Endothelial cell of umbilical vein (primary cell): ENCODE results near the gene TARDBP. TPM values are rescaled to one million over a fixed set of nuclear protein-coding genes. Genes with fewer than 3 reads are reported as not detected.
"Not testable (repeated sequence)": the region's sequence is repeated elsewhere in the genome, so short reads cannot be mapped to it uniquely, and the experiment has no call there.

Source experiments
- BruUV-seq: library from RNA; stranded (reverse); fragments of 400-500 nt; replicated peaks from 2 replicates; lab custom pipeline; 2021; lab: Mats Ljungman, UMichigan
- CTCF ChIA-PET: fragments of 300-600, 350-600 bp; sonication (Branson Sonifier 250); formaldehyde crosslinking; loops from one replicate; lab custom pipeline; 2021; ENCODE audit warnings: antibody characterized with exemption, inconsistent platforms; lab: Charles Lee
- POLR2A ChIA-PET: fragments of 300-600, 350-600 bp; sonication (Branson Sonifier 250); formaldehyde crosslinking; loops from one replicate; lab custom pipeline; 2021; ENCODE audit warnings: antibody characterized with exemption, inconsistent platforms; lab: Charles Lee
- DNase-seq: peaks from one replicate; pipeline ENCODE4 v3.0.0-alpha.2; 2011; ENCODE audit warnings: low read depth, low spot score
- FAIRE-seq: peaks from 2 replicates; lab custom pipeline; 2011; peaks lifted over from hg19 to GRCh38; lab: Jason Lieb, UNC
- H2AFZ ChIP-seq: 2 replicates; pipeline ENCODE4 v1.6.0; 2012; ENCODE audit warnings: low read depth, low read length, control low read depth, inconsistent platforms
- H3K27ac ChIP-seq: 2 replicates; pipeline ENCODE4 v1.5.1; 2011; ENCODE audit warnings: low read depth, mild to moderate bottlenecking, control low read depth, low read length, moderate library complexity; ENCODE audit not compliant: insufficient read depth
- H3K27me3 ChIP-seq, 2 experiments: 2 replicates each; pipeline versions ENCODE4 v1.6.0 to v1.6.1; 2011; ENCODE audit warnings: low read length in 2 of 2, mixed read lengths in 1 of 2; ENCODE audit not compliant: control insufficient read depth in 2 of 2, insufficient read depth in 2 of 2
- H3K36me3 ChIP-seq, 2 experiments: 2 replicates in 1 of 2; 3 replicates in 1 of 2; pipeline ENCODE4 v1.5.1; 2011; ENCODE audit warnings: low read length in 2 of 2, mild to moderate bottlenecking in 1 of 2, moderate library complexity in 1 of 2; ENCODE audit not compliant: control insufficient read depth in 2 of 2, insufficient read depth in 2 of 2; ENCODE audit errors: extremely low read depth in 1 of 2
- H3K4me1 ChIP-seq: 3 replicates; pipeline ENCODE4 v1.5.1; 2011; ENCODE audit warnings: mild to moderate bottlenecking, low read length; ENCODE audit not compliant: control insufficient read depth, insufficient read depth; ENCODE audit errors: extremely low read depth
- H3K4me2 ChIP-seq: 2 replicates; pipeline ENCODE4 v1.6.1; 2011; ENCODE audit warnings: low read length, control low read depth, mixed read lengths; ENCODE audit not compliant: insufficient read depth
- H3K4me3 ChIP-seq, 3 experiments: fragments of 200-600 bp in 1 of 3; sonication (generic), shearing (Covaris generic) in 1 of 3; replicated peaks in 1 of 3; 2 replicates each; pipeline ENCODE4 v1.5.1; 2011 to 2016; ENCODE audit warnings: control low read depth in 3 of 3, low read length in 3 of 3, mild to moderate bottlenecking in 2 of 3, inconsistent platforms in 1 of 3, low read depth in 1 of 3, moderate library complexity in 1 of 3; ENCODE audit not compliant: insufficient read depth in 1 of 3
- H3K79me2 ChIP-seq: 2 replicates; pipeline ENCODE4 v1.6.0; 2012; ENCODE audit warnings: low read length, inconsistent platforms; ENCODE audit not compliant: control insufficient read depth, insufficient read depth
- H3K9ac ChIP-seq: replicated peaks from 2 replicates; pipeline ENCODE3; 2011; ENCODE audit warnings: low read length, control low read depth; ENCODE audit not compliant: insufficient read depth; ENCODE audit errors: extremely low read depth
- H3K9me1 ChIP-seq: replicated peaks from 3 replicates; pipeline ENCODE4 v1.6.0; 2011; ENCODE audit warnings: mild to moderate bottlenecking, low read length; ENCODE audit not compliant: control insufficient read depth, insufficient read depth; ENCODE audit errors: extremely low read depth
- H3K9me3 ChIP-seq: replicated peaks from 2 replicates; pipeline ENCODE4 v1.5.1; 2012; ENCODE audit warnings: low read length, inconsistent platforms; ENCODE audit not compliant: control insufficient read depth, insufficient read depth
- H4K20me1 ChIP-seq: replicated peaks from 2 replicates; pipeline ENCODE3; 2011; ENCODE audit warnings: mild to moderate bottlenecking, low read length; ENCODE audit not compliant: control insufficient read depth, insufficient read depth; ENCODE audit errors: extremely low read depth
- CTCF ChIP-seq, 2 donors: IDR thresholded peaks; 1 replicate in 1 of 2; 2 replicates in 1 of 2; pipeline ENCODE4 v1.5.1; 2011; ENCODE audit warnings: low read length in 2 of 2, mild to moderate bottlenecking in 2 of 2, moderate library complexity in 2 of 2, control low read depth in 1 of 2, inconsistent platforms in 1 of 2, low read depth in 1 of 2; ENCODE audit not compliant: insufficient read depth in 1 of 2; ENCODE audit errors: extremely low read depth in 1 of 2
- EZH2 ChIP-seq: IDR thresholded peaks from 2 replicates; pipeline ENCODE4 v1.6.1; 2012; ENCODE audit warnings: borderline replicate concordance, low read depth, mild to moderate bottlenecking, moderate library complexity, low read length, inconsistent platforms; ENCODE audit not compliant: severe bottlenecking
- FOS ChIP-seq: IDR thresholded peaks from 2 replicates; pipeline ENCODE4 v1.6.1; 2011; ENCODE audit warnings: mild to moderate bottlenecking, low read length, moderate library complexity, borderline replicate concordance; ENCODE audit not compliant: insufficient read depth
- GATA2 ChIP-seq: IDR thresholded peaks from 2 replicates; pipeline ENCODE4 v1.7.0; 2011; ENCODE audit warnings: low read depth, mild to moderate bottlenecking, moderate library complexity, mixed read lengths, low read length; ENCODE audit not compliant: insufficient read length, insufficient read depth
- JUN ChIP-seq: IDR thresholded peaks from 2 replicates; pipeline ENCODE4 v1.6.1; 2011; ENCODE audit warnings: borderline replicate concordance, low read depth; ENCODE audit not compliant: insufficient read length, insufficient read depth
- MAX ChIP-seq: IDR thresholded peaks from 2 replicates; pipeline ENCODE4 v1.6.1; 2011; ENCODE audit not compliant: insufficient read depth, insufficient read length
- MYC ChIP-seq: IDR thresholded peaks from one replicate; pipeline ENCODE4 v1.6.1; 2011; ENCODE audit warnings: mild to moderate bottlenecking, low read depth, low read length
- POLR2A ChIP-seq: IDR thresholded peaks from 2 replicates; pipeline ENCODE4 v1.6.1; 2012; ENCODE audit warnings: low read depth, mild to moderate bottlenecking, control low read depth, low read length
- POLR2AphosphoS5 ChIP-seq: IDR thresholded peaks from 2 replicates; pipeline ENCODE4 v1.6.1; 2012; ENCODE audit warnings: low read depth, mild to moderate bottlenecking, control low read depth, low read length, moderate library complexity; ENCODE audit not compliant: insufficient read depth
- dilution Hi-C: fragments of 300-500 bp; cut with MboI; formaldehyde crosslinking; loops from one replicate; pipeline ENCODE4 v1.15.0; 2019; ENCODE audit warnings: low sequenced_read_pairs; ENCODE audit not compliant: extremely low pct_ligation_motif_present
- intact Hi-C: fragments of 100-400 bp; cut with micrococcal nuclease; formaldehyde crosslinking; loops from one replicate; pipeline ENCODE4 v1.10.0; 2022
- polyA plus RNA-seq, 4 experiments: library from polyadenylated mRNA; depleted of rRNA in 3 of 4; stranded (reverse) in 3 of 4; unstranded in 1 of 4; fragments of >200 nt; gene quantifications; 2 replicates each; pipeline versions ENCODE4 v1.2.1 to v1.2.3, GENCODE V29; 2011 to 2012; ENCODE audit warnings: missing spikeins in 1 of 4
- total RNA-seq: library from RNA; stranded (reverse); gene quantifications from 2 replicates; pipeline ENCODE4 v1.2.3, GENCODE V29; 2021

The TARDBP gene
- total and polyA plus RNA-seq, 2 donors (not counting 3 experiments of a cell fraction or from before 2014, with no cell fraction given) = 106 to 183 TPM

- Histone ChIP-seq H3K4me3 (no peak overlapping the region), H3K9me3 (no peaks in the 10 kb centered on the region), H3K9me1 (no peaks in the 10 kb centered on the region), H3K4me1 (no peaks in the 10 kb centered on the region), H3K27me3 (no peaks in the 10 kb centered on the region), H3K27ac (no peak overlapping the region), H4K20me1 (no peaks in the 10 kb centered on the region), H3K4me2 (no peak overlapping the region), H3K36me3 (no peaks in the 10 kb centered on the region), H3K79me2 (no peaks in the 10 kb centered on the region), H2AFZ (no peak overlapping the region), H3K9ac (no peak overlapping the region)
- FAIRE-seq (no peak), DNase-seq (no peak)
- intact Hi-C loops (no loop called here), dilution Hi-C loops (no loop called here)
- no peak for TF ChIP-seq GATA2
- TF ChIP-seq POLR2AphosphoS5 = no peak
- TF ChIP-seq EZH2 = no peak
- TF ChIP-seq MAX = no peak
- no peak for TF ChIP-seq JUN
- TF ChIP-seq POLR2A = no peak
- TF ChIP-seq FOS = no peak
- TF ChIP-seq MYC = no peak
- TF ChIP-seq CTCF (IDR thresholded peaks at IDR 0.05; ENCODE audit: extremely low read depth in 1 of 2, insufficient read depth in 1 of 2, low read depth in 1 of 2, low read length in 2 of 2) = no peak
- BruUV-seq = no TSS peak
- CTCF ChIA-PET = no interaction called here
- POLR2A ChIA-PET = no interaction called here
These were observed 23.4 kb upstream of the TARDBP start for GRCh38 chr1:10989095-10989494.

GRCh38 chr1:10989920-10990516, 22.4 kb upstream of the TARDBP start:
- H3K79me2 ChIP-seq, H3K9ac ChIP-seq, H3K9me3 ChIP-seq, H3K27ac ChIP-seq, H2AFZ ChIP-seq, DNase-seq, BruUV-seq, H3K27me3 ChIP-seq, H3K4me3 ChIP-seq, H4K20me1 ChIP-seq, FAIRE-seq, intact Hi-C loops, H3K4me2 ChIP-seq, H3K4me1 ChIP-seq, CTCF ChIA-PET, H3K36me3 ChIP-seq, H3K9me1 ChIP-seq, POLR2A ChIA-PET, dilution Hi-C loops: not testable (repeated sequence)
